Measurements from ENCODE around the gene UGT1A5.

GRCh38 chr2:233713262-233713615 is 532 bp downstream of the UGT1A5 start:
- TF ChIP-seq JUND (IDR thresholded peaks at IDR 0.05; ENCODE audit: low read length) = no peak
- no peak for TF ChIP-seq EP300 (IDR thresholded peaks at IDR 0.05; ENCODE audit: borderline replicate concordance in 1 of 2, low read depth in 2 of 2, low read length in 2 of 2)
- TF ChIP-seq ATF3 (IDR thresholded peaks at IDR 0.05; ENCODE audit: insufficient read depth, low read depth, low read length) = no peak
- no peak for TF ChIP-seq RNF2 (IDR thresholded peaks at IDR 0.05; ENCODE audit: borderline replicate concordance, low read depth, low read length, missing control alignments, poor library complexity, severe bottlenecking)
- TF ChIP-seq CTCF (IDR thresholded peaks at IDR 0.05; ENCODE audit: control extremely low read depth in 1 of 3, insufficient read depth in 1 of 3, low read depth in 1 of 3, low read length in 3 of 3) = no peak
- TF ChIP-seq TCF12 (IDR thresholded peaks at IDR 0.05; ENCODE audit: low read depth, low read length) = no peak
- TF ChIP-seq POLR2A (IDR thresholded peaks at IDR 0.05; ENCODE audit: control extremely low read depth in 1 of 2, low read depth in 2 of 2, low read length in 2 of 2) = no peak
- no peak for TF ChIP-seq CEBPB (IDR thresholded peaks at IDR 0.05; ENCODE audit: low read depth, low read length)
- no peak for TF ChIP-seq MAX (IDR thresholded peaks at IDR 0.05)
- no peak for TF ChIP-seq TAF7 (optimal IDR thresholded peaks at IDR 0.05; ENCODE audit: borderline replicate concordance, low read depth, low read length)
- no peak for TF ChIP-seq CHD2 (IDR thresholded peaks at IDR 0.05; ENCODE audit: low read length)
- TF ChIP-seq BCL11A (IDR thresholded peaks at IDR 0.05; ENCODE audit: low read depth in 2 of 2, low read length in 2 of 2) = no peak
- TF ChIP-seq JUN (IDR thresholded peaks at IDR 0.05; ENCODE audit: low read depth, low read length) = no peak
- TF ChIP-seq TAF1 (IDR thresholded peaks at IDR 0.05; ENCODE audit: low read depth, low read length) = no peak

Data from H1 (cell line).